Stimulated activated naive CD4-positive, alpha-beta T cell (primary cell): ENCODE data around the gene PTP4A2.

ENCODE experiments used
- DNase-seq, 6 experiments: peaks; one replicate each; lab custom pipeline; 2025; lab: John Stamatoyannopoulos, UW

Gene PTP4A2

GRCh38 chr1:31859719-31860118 lies 78.4 kb downstream of the PTP4A2 start:
- DNase-seq, result no peak

DNA sequence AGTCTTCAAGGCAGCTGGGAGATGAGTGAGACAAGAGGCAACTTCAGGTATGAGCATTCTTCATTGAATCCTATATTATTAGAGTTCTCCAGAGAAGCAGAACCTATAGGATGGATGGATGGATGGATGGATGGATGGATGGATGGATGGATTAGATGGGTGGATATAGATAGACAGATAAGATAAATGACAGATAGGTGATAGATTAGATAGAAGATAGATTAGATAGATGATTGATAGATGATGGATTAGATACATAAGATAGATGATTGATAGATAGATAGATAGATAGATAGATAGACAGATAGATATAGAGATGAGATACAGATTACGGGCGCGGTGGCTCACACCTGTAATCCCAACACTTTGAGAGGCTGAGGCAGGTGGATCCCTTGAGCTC lies 79.1 kb downstream of the PTP4A2 start:
- no peak for DNase-seq

- no peak for DNase-seq
These were observed 80.3 kb downstream of the PTP4A2 start for GRCh38 chr1:31857863-31858262.
